ENCODE results near the gene PHYH. TPM values are rescaled to one million over a fixed set of nuclear protein-coding genes. Genes with fewer than 3 reads are reported as not detected.

Gene PHYH
- total RNA-seq, 1 donor from 2014 or later = 8.3 TPM

DNA sequence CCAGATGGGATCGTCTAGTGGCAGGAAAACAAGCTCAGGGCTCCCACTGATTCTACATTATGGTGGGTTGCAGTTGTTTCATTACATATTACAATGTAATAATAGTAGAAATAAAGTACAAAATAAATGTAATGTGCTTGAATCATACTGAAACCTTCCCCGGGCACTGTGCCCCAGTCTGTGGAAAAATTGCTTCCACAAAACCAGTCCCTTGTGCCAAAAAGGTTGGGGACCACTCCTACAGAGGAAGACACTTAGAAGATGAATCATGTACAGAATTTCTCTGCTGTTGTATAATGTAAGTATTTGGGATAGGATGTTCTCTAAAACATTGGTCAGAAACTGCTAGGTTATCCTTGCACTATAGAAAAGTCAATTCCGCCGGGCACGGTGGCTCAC lies 11.3 kb upstream of the PHYH start:
- TF ChIP-seq EZH2 (IDR thresholded peaks at IDR 0.05; ENCODE audit: insufficient read depth, low read length) = no peak
- Histone ChIP-seq H3K9me3 (ENCODE audit: insufficient read depth, low read depth, low read length) (no peaks in the 10 kb centered on the region), H3K4me2 (ENCODE audit: low read length) (no peak overlapping the region), H3K9ac (ENCODE audit: low read length) (no peak overlapping the region), H3K79me2 (ENCODE audit: insufficient read depth, low read length) (no peaks in the 10 kb centered on the region), H3K4me3 (ENCODE audit: insufficient read depth, low read depth, low read length) (no peak overlapping the region), H3K4me1 (ENCODE audit: insufficient read depth, low read length) (no peaks in the 10 kb centered on the region), H3K27me3 (ENCODE audit: insufficient read depth, low read length) (no peaks in the 10 kb centered on the region), H3K36me3 (ENCODE audit: insufficient read depth, low read length) (no peaks in the 10 kb centered on the region), H2AFZ (ENCODE audit: low read depth, low read length) (no peak overlapping the region), H4K20me1 (ENCODE audit: insufficient read depth, low read length) (no peaks in the 10 kb centered on the region), H3K27ac (ENCODE audit: low read depth, low read length) (no peak overlapping the region)
- no peak for FAIRE-seq
- Mint-ChIP-seq H3K4me1 (ENCODE audit: low read depth, unreplicated experiment) (no peaks in the 10 kb centered on the region), H3K4me3 (ENCODE audit: unreplicated experiment) (no peak overlapping the region), H3K27ac (ENCODE audit: unreplicated experiment) (no peak overlapping the region), H3K27me3 (ENCODE audit: low read depth, unreplicated experiment) (no peaks in the 10 kb centered on the region), H3K9me3 (ENCODE audit: unreplicated experiment) (no peaks in the 10 kb centered on the region), H3K36me3 (ENCODE audit: low read depth, unreplicated experiment) (no peaks in the 10 kb centered on the region)
- DNase-seq (ENCODE audit: low read depth) = peak; percentile 8

DNA sequence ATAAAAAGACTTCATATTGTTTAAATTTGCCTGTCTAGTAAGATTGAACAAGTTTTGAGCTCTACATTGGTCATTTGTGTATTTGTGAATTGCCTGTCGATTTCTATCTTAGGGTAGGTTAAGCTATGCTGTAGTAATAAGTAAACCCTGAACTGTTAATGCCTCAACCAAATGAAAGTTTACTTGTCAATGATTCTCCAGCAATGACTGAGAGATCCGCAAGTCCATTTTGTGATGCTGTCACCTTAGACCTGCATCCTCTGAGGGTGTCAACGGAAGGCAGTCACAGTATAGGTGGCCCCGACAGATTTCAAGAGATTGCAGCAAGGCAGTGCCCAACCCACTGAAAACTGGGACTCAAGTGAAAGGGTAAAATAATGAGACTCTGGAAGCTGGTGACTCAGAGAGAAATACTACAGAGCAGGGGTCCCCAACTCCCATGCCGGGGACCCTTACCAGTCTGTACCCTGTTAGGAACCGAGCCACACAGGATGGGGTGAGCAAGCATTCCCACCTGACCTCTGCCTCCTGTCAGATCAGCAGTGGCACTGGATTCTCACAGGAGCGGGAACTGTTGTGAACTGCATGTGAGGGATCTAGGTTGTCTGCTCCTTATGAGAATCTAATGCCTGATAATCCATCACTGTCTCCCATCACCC lies 10.8 kb upstream of the PHYH start:
- H3K9ac ChIP-seq (ENCODE audit: low read length) = no peak overlapping the region
- no peaks in the 10 kb centered on the region for H3K79me2 ChIP-seq (ENCODE audit: insufficient read depth, low read length)
- Mint-ChIP-seq H3K4me1 (ENCODE audit: low read depth, unreplicated experiment) (no peaks in the 10 kb centered on the region), H3K27ac (ENCODE audit: unreplicated experiment) (no peak overlapping the region), H3K4me3 (ENCODE audit: unreplicated experiment) (no peak overlapping the region), H3K36me3 (ENCODE audit: low read depth, unreplicated experiment) (no peaks in the 10 kb centered on the region), H3K9me3 (ENCODE audit: unreplicated experiment) (no peaks in the 10 kb centered on the region), H3K27me3 (ENCODE audit: low read depth, unreplicated experiment) (no peaks in the 10 kb centered on the region)
- no peak overlapping the region for H3K4me2 ChIP-seq (ENCODE audit: low read length)
- H3K4me3 ChIP-seq (ENCODE audit: insufficient read depth, low read depth, low read length) = no peak overlapping the region
- FAIRE-seq (no peak), DNase-seq (ENCODE audit: low read depth) (no peak)
- no peaks in the 10 kb centered on the region for H4K20me1 ChIP-seq (ENCODE audit: insufficient read depth, low read length)
- no peaks in the 10 kb centered on the region for H3K9me3 ChIP-seq (ENCODE audit: insufficient read depth, low read depth, low read length)
- H3K4me1 ChIP-seq (ENCODE audit: insufficient read depth, low read length) = no peaks in the 10 kb centered on the region
- H3K27me3 ChIP-seq (ENCODE audit: insufficient read depth, low read length) = no peaks in the 10 kb centered on the region
- no peak overlapping the region for H3K27ac ChIP-seq (ENCODE audit: low read depth, low read length)
- TF ChIP-seq EZH2 (IDR thresholded peaks at IDR 0.05; ENCODE audit: insufficient read depth, low read length) = no peak
- no peaks in the 10 kb centered on the region for H3K36me3 ChIP-seq (ENCODE audit: insufficient read depth, low read length)
- no peak overlapping the region for H2AFZ ChIP-seq (ENCODE audit: low read depth, low read length)

DNA sequence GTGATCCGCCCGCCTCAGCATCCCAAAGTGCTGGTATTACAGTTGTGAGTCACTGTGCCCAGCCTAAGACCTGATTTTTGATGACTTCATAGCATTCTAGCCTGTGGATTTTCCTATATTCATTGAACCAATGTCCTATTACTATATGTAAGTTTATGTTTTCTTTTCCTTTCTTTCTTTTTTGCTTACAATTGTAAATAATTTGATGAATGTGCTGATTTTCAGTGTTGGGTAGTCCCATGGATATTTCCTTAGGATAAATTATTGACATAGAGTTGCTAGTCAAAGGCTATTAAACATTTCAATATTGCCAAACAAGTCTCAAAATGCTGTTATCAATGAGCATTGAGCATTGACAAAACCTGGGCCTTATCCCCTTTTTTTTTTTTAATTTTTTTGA lies 9.9 kb upstream of the PHYH start:
- H3K9me3 Mint-ChIP-seq (ENCODE audit: unreplicated experiment) = no peaks in the 10 kb centered on the region
- H4K20me1 ChIP-seq (ENCODE audit: insufficient read depth, low read length) = no peaks in the 10 kb centered on the region
- H3K9me3 ChIP-seq (ENCODE audit: insufficient read depth, low read depth, low read length) = no peaks in the 10 kb centered on the region
- H3K36me3 ChIP-seq (ENCODE audit: insufficient read depth, low read length) = no peaks in the 10 kb centered on the region
- no peak overlapping the region for H3K27ac ChIP-seq (ENCODE audit: low read depth, low read length)
- H2AFZ ChIP-seq (ENCODE audit: low read depth, low read length) = no peak overlapping the region
- H3K27me3 Mint-ChIP-seq (ENCODE audit: low read depth, unreplicated experiment) = no peaks in the 10 kb centered on the region
- DNase-seq (ENCODE audit: low read depth) (no peak), FAIRE-seq (no peak)
- H3K4me1 Mint-ChIP-seq (ENCODE audit: low read depth, unreplicated experiment) = no peaks in the 10 kb centered on the region
- H3K4me3 ChIP-seq (ENCODE audit: insufficient read depth, low read depth, low read length) = no peak overlapping the region
- H3K27me3 ChIP-seq (ENCODE audit: insufficient read depth, low read length) = no peaks in the 10 kb centered on the region
- no peak overlapping the region for H3K27ac Mint-ChIP-seq (ENCODE audit: unreplicated experiment)
- no peak overlapping the region for H3K4me2 ChIP-seq (ENCODE audit: low read length)
- TF ChIP-seq, protein P1, sequence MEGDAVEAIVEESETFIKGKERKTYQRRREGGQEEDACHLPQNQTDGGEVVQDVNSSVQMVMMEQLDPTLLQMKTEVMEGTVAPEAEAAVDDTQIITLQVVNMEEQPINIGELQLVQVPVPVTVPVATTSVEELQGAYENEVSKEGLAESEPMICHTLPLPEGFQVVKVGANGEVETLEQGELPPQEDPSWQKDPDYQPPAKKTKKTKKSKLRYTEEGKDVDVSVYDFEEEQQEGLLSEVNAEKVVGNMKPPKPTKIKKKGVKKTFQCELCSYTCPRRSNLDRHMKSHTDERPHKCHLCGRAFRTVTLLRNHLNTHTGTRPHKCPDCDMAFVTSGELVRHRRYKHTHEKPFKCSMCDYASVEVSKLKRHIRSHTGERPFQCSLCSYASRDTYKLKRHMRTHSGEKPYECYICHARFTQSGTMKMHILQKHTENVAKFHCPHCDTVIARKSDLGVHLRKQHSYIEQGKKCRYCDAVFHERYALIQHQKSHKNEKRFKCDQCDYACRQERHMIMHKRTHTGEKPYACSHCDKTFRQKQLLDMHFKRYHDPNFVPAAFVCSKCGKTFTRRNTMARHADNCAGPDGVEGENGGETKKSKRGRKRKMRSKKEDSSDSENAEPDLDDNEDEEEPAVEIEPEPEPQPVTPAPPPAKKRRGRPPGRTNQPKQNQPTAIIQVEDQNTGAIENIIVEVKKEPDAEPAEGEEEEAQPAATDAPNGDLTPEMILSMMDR (IDR thresholded peaks at IDR 0.05; ENCODE audit: insufficient read depth, low read depth, low read length) = no peak
- TF ChIP-seq EZH2 (IDR thresholded peaks at IDR 0.05; ENCODE audit: insufficient read depth, low read length) = no peak
- H3K79me2 ChIP-seq (ENCODE audit: insufficient read depth, low read length) = no peaks in the 10 kb centered on the region
- no peaks in the 10 kb centered on the region for H3K36me3 Mint-ChIP-seq (ENCODE audit: low read depth, unreplicated experiment)
- H3K4me3 Mint-ChIP-seq (ENCODE audit: unreplicated experiment) = no peak overlapping the region
- no peak overlapping the region for H3K9ac ChIP-seq (ENCODE audit: low read length)
- H3K4me1 ChIP-seq (ENCODE audit: insufficient read depth, low read length) = no peaks in the 10 kb centered on the region

Data from astrocyte (in vitro differentiated cells and primary cell).